ENCODE data around the gene SNCB. TPM values are rescaled to one million over a fixed set of nuclear protein-coding genes. Genes with fewer than 3 reads are reported as not detected.

SNCB gene
- total RNA-seq, 2 experiments from 2014 or later, result not detected

DNA sequence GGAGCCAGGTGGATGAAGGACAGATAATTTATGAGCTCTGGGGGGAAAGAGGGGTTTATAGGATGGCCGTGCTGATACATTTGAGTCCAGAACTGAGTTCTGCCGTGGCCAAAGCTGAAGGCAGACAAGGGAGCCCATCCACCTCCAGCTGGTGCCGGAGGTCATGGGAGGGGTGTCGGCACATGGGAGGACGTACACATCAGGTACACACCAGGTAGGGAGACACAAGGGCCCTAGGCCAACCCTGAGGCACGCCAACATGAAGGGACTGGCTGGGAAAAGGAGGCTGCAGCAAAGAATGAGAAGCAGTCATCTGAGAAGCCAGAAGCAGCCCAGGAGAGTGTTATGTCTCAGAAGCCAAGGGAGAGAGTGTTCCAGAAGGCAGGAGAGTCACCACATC, 18.3 kb downstream of the SNCB start:
- no peak for DNase-seq
- no peaks in the 10 kb centered on the region for H3K36me3 ChIP-seq (ENCODE audit: insufficient read depth, low read length)
- Mint-ChIP-seq H3K27me3 (peaks cover 66% of the 10 kb centered on the region), H3K27ac (no peak overlapping the region), H3K4me3 (peak overlapping the region; percentile 26), H3K36me3 (ENCODE audit: low read depth) (no peaks in the 10 kb centered on the region), H3K4me1 (ENCODE audit: low read depth) (peaks cover 11% of the 10 kb centered on the region), H3K9me3 (no peaks in the 10 kb centered on the region)
- ATAC-seq (ENCODE audit: poor library complexity), result no peak
- intact Hi-C loops (cut with DNase I, micrococcal nuclease), result loop anchor here in 1 of 2 experiments (2.0 kb wide), 1 partner anchor 35 kb away; the partner anchor contains the start of gene TSPAN17
- CTCF ChIA-PET, result no interaction called here
- no peak overlapping the region for H3K4me3 ChIP-seq (ENCODE audit: low read length)
- peaks cover 18 to 23% of the 10 kb centered on the region in 2 experiments for H3K27me3 ChIP-seq (ENCODE audit: control insufficient read depth in 1 of 2, insufficient read depth in 2 of 2, low read length in 2 of 2)
- POLR2A ChIA-PET, result no interaction called here
- no peak overlapping the region for H3K27ac ChIP-seq (ENCODE audit: low read depth in 1 of 2, low read length in 2 of 2)
- no peaks in the 10 kb centered on the region for H3K9me3 ChIP-seq (ENCODE audit: control insufficient read depth in 1 of 2, insufficient read depth in 1 of 2, low read length in 2 of 2)
- no peak for TF ChIP-seq CTCF (IDR thresholded peaks at IDR 0.05)
- peaks cover 15% of the 10 kb centered on the region for H3K4me1 ChIP-seq (ENCODE audit: insufficient read depth, low read length)

- ChIA-PET CTCF (no interaction called here), POLR2A (no interaction called here)
- Mint-ChIP-seq H3K27me3 (peaks cover 60% of the 10 kb centered on the region), H3K36me3 (ENCODE audit: low read depth) (no peaks in the 10 kb centered on the region), H3K4me1 (ENCODE audit: low read depth) (peaks cover 11% of the 10 kb centered on the region), H3K4me3 (peak overlapping the region; percentile 11), H3K9me3 (no peaks in the 10 kb centered on the region), H3K27ac (no peak overlapping the region)
- ATAC-seq (ENCODE audit: poor library complexity) (peak; percentile 40), DNase-seq (peak in 13 of 14 experiments; percentile 16 to 79 (median 43))
- intact Hi-C loops (cut with DNase I, micrococcal nuclease), result no loop called here
- Histone ChIP-seq H3K4me1 (ENCODE audit: insufficient read depth, low read length) (peaks cover 15% of the 10 kb centered on the region), H3K4me3 (ENCODE audit: low read length) (no peak overlapping the region), H3K27me3 (ENCODE audit: control insufficient read depth in 1 of 2, insufficient read depth in 2 of 2, low read length in 2 of 2) (peaks cover 13 to 17% of the 10 kb centered on the region in 2 experiments), H3K9me3 (ENCODE audit: control insufficient read depth in 1 of 2, insufficient read depth in 1 of 2, low read length in 2 of 2) (no peaks in the 10 kb centered on the region), H3K36me3 (ENCODE audit: insufficient read depth, low read length) (no peaks in the 10 kb centered on the region), H3K27ac (ENCODE audit: low read depth in 1 of 2, low read length in 2 of 2) (no peak overlapping the region)
- no peak for TF ChIP-seq CTCF (IDR thresholded peaks at IDR 0.05)
Observed at GRCh38 chr5:176611435-176611834, 18.9 kb downstream of the SNCB start.

DNA sequence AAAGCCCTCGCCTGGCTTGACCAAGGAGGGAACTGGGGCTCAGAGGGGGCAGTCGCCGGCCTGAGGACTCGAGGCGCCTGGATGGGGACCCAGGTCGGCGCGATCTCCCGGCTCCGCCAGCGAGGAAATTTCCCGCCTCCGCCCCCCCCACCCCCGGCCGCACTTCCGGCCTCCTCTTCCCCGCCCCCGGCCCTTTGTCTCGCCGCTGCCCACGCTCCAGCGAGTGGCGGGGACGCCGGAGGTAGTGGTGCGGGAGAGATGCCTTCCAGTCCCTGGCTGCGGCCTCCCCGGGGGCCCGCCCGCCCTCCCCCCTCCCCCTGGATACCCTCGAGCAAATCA, 19.9 kb downstream of the SNCB start:
- Mint-ChIP-seq H3K27ac (no peak overlapping the region), H3K27me3 (peaks cover 50% of the 10 kb centered on the region), H3K4me3 (peak overlapping the region; percentile 84), H3K36me3 (ENCODE audit: low read depth) (no peaks in the 10 kb centered on the region), H3K4me1 (ENCODE audit: low read depth) (peaks cover 11% of the 10 kb centered on the region), H3K9me3 (no peaks in the 10 kb centered on the region)
- ChIA-PET CTCF (no interaction called here), POLR2A (no interaction called here)
- TF ChIP-seq CTCF (IDR thresholded peaks at IDR 0.05), result no peak
- peaks cover 9 to 13% of the 10 kb centered on the region in 2 experiments for H3K27me3 ChIP-seq (ENCODE audit: control insufficient read depth in 1 of 2, insufficient read depth in 2 of 2, low read length in 2 of 2)
- peaks cover 15% of the 10 kb centered on the region for H3K4me1 ChIP-seq (ENCODE audit: insufficient read depth, low read length)
- H3K9me3 ChIP-seq (ENCODE audit: control insufficient read depth in 1 of 2, insufficient read depth in 1 of 2, low read length in 2 of 2), result no peaks in the 10 kb centered on the region
- intact Hi-C loops (cut with DNase I, micrococcal nuclease), result no loop called here
- peak overlapping the region; percentile 68 for H3K4me3 ChIP-seq (ENCODE audit: low read length)
- H3K27ac ChIP-seq (ENCODE audit: low read depth in 1 of 2, low read length in 2 of 2), result no peak overlapping the region
- no peaks in the 10 kb centered on the region for H3K36me3 ChIP-seq (ENCODE audit: insufficient read depth, low read length)
- DNase-seq, result peak in 1 of 14 experiments; percentile 13
- ATAC-seq (ENCODE audit: poor library complexity), result no peak

Data from CD4-positive, alpha-beta T cell (primary cell).